ENCODE measurements around the gene KDM2B. TPM values are rescaled to one million over a fixed set of nuclear protein-coding genes. Genes with fewer than 3 reads are reported as not detected.

Gene KDM2B
- total RNA-seq, 1 donor from 2014 or later, result 51.7 TPM

- Mint-ChIP-seq H3K36me3 (peaks cover 8% of the 10 kb centered on the region), H3K27ac (peak overlapping the region; percentile 97), H3K4me3 (peak overlapping the region; percentile 99), H3K27me3 (no peaks in the 10 kb centered on the region), H3K9me3 (no peaks in the 10 kb centered on the region), H3K4me1 (ENCODE audit: unreplicated experiment) (peaks cover 33% of the 10 kb centered on the region)
- TF ChIP-seq CTCF (conservative IDR thresholded peaks at IDR 0.05), result peak; percentile 11
- peak; percentile 70 for DNase-seq (ENCODE audit: extremely low spot score, unreplicated experiment)
These were observed 180.3 kb downstream of the KDM2B start for GRCh38 chr12:121400332-121401139.

GRCh38 chr12:121399391-121400331, 181.2 kb downstream of the KDM2B start, which contains the start of gene RNF34:
RNF34 (plus strand) TSS chr12:121400118; CDS start chr12:121400213, 95 bp downstream.
- Mint-ChIP-seq H3K4me1 (ENCODE audit: unreplicated experiment) (peaks cover 27% of the 10 kb centered on the region), H3K9me3 (no peaks in the 10 kb centered on the region), H3K4me3 (peak within 1 kb of the TSS; percentile 99), H3K27ac (peak within 1 kb of the TSS; percentile 97), H3K27me3 (no peaks in the 10 kb centered on the region), H3K36me3 (peaks cover 6% of the 10 kb centered on the region)
- DNase-seq (ENCODE audit: extremely low spot score, unreplicated experiment), result peak; percentile 97
- no peak for TF ChIP-seq CTCF (conservative IDR thresholded peaks at IDR 0.05)

GRCh38 chr12:121398355-121398754, 182.5 kb downstream of the KDM2B start:
- Mint-ChIP-seq H3K27ac (peak overlapping the region; percentile 97), H3K27me3 (no peaks in the 10 kb centered on the region), H3K4me1 (ENCODE audit: unreplicated experiment) (peaks cover 23% of the 10 kb centered on the region), H3K9me3 (no peaks in the 10 kb centered on the region), H3K36me3 (peaks cover 4% of the 10 kb centered on the region), H3K4me3 (peak overlapping the region; percentile 99)
- no peak for DNase-seq (ENCODE audit: extremely low spot score, unreplicated experiment)
- TF ChIP-seq CTCF (conservative IDR thresholded peaks at IDR 0.05), result no peak

GRCh38 chr12:121397521-121397920, 183.3 kb downstream of the KDM2B start:
- no peak overlapping the region for H3K27ac Mint-ChIP-seq
- no peaks in the 10 kb centered on the region for H3K27me3 Mint-ChIP-seq
- H3K36me3 Mint-ChIP-seq, result peaks cover under 1% of the 10 kb centered on the region
- no peaks in the 10 kb centered on the region for H3K9me3 Mint-ChIP-seq
- peaks cover 19% of the 10 kb centered on the region for H3K4me1 Mint-ChIP-seq (ENCODE audit: unreplicated experiment)
- no peak overlapping the region for H3K4me3 Mint-ChIP-seq
- TF ChIP-seq CTCF (conservative IDR thresholded peaks at IDR 0.05), result no peak
- no peak for DNase-seq (ENCODE audit: extremely low spot score, unreplicated experiment)

- H3K4me1 Mint-ChIP-seq (ENCODE audit: unreplicated experiment), result peaks cover 9% of the 10 kb centered on the region
These were observed 188.5 kb downstream of the KDM2B start for GRCh38 chr12:121392325-121392716.

More at GRCh38 chr12:121392325-121392716, 188.5 kb downstream of the KDM2B start:
- no peak for DNase-seq (ENCODE audit: extremely low spot score, unreplicated experiment)
- H3K4me3 Mint-ChIP-seq, result no peak overlapping the region
- no peaks in the 10 kb centered on the region for H3K27me3 Mint-ChIP-seq
- no peak for TF ChIP-seq CTCF (conservative IDR thresholded peaks at IDR 0.05)
- H3K9me3 Mint-ChIP-seq, result no peaks in the 10 kb centered on the region
- no peaks in the 10 kb centered on the region for H3K36me3 Mint-ChIP-seq
- H3K27ac Mint-ChIP-seq, result peak overlapping the region; percentile 19

All from type B pancreatic cell (in vitro differentiated cells).